ENCODE measurements around the gene KIF16B.

DNA sequence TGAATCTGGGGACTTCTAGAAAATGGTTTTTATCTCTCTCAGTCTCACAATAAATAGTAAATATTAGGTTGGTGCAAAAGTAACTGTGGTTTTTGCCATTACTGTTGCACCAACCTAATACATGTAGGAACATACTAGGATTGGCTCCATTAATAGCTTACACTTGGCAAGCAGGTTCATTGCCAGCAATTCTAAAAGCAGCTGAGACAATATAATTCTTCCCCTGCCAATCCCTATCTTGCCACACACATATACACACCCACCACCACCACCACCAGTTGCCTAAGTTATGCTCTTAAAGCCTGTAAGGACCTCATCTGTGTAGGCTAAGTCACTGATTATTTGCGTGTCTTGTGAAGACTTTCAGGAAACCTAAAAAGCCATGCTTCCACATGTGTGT is 145.1 kb downstream of the KIF16B start:
- TF ChIP-seq, protein P1, sequence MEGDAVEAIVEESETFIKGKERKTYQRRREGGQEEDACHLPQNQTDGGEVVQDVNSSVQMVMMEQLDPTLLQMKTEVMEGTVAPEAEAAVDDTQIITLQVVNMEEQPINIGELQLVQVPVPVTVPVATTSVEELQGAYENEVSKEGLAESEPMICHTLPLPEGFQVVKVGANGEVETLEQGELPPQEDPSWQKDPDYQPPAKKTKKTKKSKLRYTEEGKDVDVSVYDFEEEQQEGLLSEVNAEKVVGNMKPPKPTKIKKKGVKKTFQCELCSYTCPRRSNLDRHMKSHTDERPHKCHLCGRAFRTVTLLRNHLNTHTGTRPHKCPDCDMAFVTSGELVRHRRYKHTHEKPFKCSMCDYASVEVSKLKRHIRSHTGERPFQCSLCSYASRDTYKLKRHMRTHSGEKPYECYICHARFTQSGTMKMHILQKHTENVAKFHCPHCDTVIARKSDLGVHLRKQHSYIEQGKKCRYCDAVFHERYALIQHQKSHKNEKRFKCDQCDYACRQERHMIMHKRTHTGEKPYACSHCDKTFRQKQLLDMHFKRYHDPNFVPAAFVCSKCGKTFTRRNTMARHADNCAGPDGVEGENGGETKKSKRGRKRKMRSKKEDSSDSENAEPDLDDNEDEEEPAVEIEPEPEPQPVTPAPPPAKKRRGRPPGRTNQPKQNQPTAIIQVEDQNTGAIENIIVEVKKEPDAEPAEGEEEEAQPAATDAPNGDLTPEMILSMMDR (conservative IDR thresholded peaks at IDR 0.05; ENCODE audit: low read depth, low read length): no peak
- no peak for TF ChIP-seq EZH2 (IDR thresholded peaks at IDR 0.05; ENCODE audit: borderline replicate concordance, low read depth, low read length, poor library complexity, severe bottlenecking)
